ENCODE results near the gene UFD1. TPM values are rescaled to one million over a fixed set of nuclear protein-coding genes. Genes with fewer than 3 reads are reported as not detected.

UFD1 gene
- total RNA-seq, 4 donors from 2014 or later = 22.7 to 56.2 (median 38.2) TPM

GRCh38 chr22:19525666-19526065, 46.7 kb upstream of the UFD1 start:
- no peak for TF ChIP-seq EP300 (IDR thresholded peaks at IDR 0.05)
- ATAC-seq = no peak
- WGBS, 2 donors (ENCODE audit: low coverage in 1 of 2) = 36 to 88% methylated on average over 1 to 3 of the region's 3 CpGs
- Histone ChIP-seq H3K27me3 (peaks cover 81% of the 10 kb centered on the region), H3K4me3 (no peak overlapping the region), H3K27ac (peak overlapping the region in 3 of 4 donors; percentile 71 to 77 (median 72)), H3K4me1 (peaks cover 0 to 22% (median 0%) of the 10 kb centered on the region in 3 donors), H3K36me3 (no peaks in the 10 kb centered on the region), H3K9me3 (no peaks in the 10 kb centered on the region)

DNA sequence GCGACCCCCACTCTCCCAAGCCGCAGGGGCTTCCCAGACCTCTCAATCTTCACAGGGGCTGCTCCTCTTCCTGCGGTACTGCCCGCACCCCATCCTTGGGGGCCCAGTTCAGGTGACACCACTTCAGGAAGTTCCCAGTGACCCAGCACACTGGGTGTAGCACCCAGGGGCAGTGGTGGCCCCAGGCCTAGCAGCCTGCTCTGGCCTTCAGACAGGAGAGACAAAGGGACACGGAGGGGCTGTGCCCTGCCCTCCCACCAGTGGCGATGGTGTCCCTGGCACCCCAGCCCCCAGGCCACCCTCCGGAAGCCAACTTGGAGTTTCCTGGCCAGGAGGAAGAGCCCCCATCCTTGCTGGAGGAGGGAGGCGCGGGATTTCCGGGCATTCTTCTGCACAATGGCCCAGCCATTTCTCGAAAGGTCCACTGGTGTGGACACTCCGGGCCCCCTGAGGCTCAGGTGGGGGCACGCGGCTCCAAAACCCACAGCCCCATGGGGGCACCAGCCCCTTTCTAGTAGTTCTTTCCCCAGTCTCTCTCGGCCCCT, 46.2 kb upstream of the UFD1 start:
- peaks cover 78% of the 10 kb centered on the region for H3K27me3 ChIP-seq
- 80 to 85% methylated on average over 4 of the region's 15 CpGs for WGBS, 2 donors (ENCODE audit: low coverage in 1 of 2)

DNA sequence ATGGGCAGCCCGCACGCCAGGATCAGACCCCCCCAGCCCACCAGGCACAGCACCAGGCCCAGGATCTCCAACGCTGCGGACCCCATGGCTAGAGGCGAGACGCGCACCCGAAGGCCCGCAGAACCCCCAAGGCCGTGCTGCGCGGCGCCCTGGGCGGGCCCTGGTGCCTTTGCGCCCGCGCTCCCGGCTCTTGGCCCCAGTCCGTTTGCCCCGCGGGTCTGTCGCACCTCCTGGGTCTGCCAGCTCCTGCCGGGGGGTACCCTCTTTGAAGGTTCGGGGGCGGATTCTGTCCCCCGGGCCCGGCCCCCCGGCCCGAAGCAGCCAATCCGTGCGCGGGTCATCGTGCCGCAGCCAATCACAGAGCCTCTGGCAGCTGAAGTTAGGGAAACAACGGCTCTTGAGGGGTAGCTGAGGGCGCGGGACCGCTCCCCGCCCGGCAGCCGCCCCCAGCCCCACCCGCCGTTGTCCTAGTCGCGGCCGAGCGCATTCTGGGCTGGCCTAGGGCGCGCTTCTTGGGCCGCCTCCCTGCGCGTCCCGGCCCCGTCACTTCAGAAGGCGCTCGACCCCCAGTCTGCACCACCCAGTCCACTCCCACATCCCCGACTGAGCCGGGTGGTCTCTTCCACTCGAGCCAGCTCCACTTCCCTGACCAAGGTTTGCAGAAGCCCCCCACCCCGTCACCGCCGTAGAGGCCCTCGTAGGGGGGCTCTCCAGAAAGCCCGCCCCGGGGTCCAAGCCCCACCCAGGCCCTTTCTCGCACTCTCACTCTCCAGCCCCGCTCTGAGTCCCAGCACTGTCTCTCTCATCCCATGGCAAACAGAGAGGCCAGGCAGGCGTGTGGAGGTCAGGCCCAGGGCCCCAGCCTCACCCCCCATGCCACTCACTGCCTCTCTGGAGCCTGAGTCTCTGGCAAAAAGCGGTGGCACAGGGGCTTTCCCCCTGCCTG, 45.5 kb upstream of the UFD1 start, which contains the start of gene CLDN5:
TSS of gene CLDN5 (minus strand) at position 241 of the 946 bp plus-strand sequence. CDS start at position 86, 155 bp downstream.
- Histone ChIP-seq H3K27me3 (peaks cover 78% of the 10 kb centered on the region), H3K4me3 (peak within 1 kb of the TSS; percentile 4 to 48), H3K4me1 (peaks cover 0 to 22% (median 0%) of the 10 kb centered on the region in 3 donors), H3K9me3 (no peaks in the 10 kb centered on the region), H3K36me3 (no peaks in the 10 kb centered on the region), H3K27ac (peak within 1 kb of the TSS in 3 of 4 donors; percentile 71 to 77 (median 72))
- ATAC-seq = peak; percentile 76
- TF ChIP-seq POLR2A (IDR thresholded peaks at IDR 0.05) = peak; percentile 22 to 41
- TF ChIP-seq EP300 (IDR thresholded peaks at IDR 0.05) = no peak
- no peak for TF ChIP-seq POLR2AphosphoS5 (IDR thresholded peaks at IDR 0.05)
- WGBS, 2 donors (ENCODE audit: low coverage in 1 of 2) = 3% methylated on average over 13 of the region's 69 CpGs; no CpG with 5 or more reads in 1 of the 2 donors

More for the DNA sequence above, 46.2 kb upstream of the UFD1 start:
- H3K36me3 ChIP-seq = no peaks in the 10 kb centered on the region
- H3K27ac ChIP-seq = peak overlapping the region in 3 of 4 donors; percentile 71 to 77 (median 72)
- no peak for ATAC-seq
- peak overlapping the region in 1 of 2 donors; percentile 48 for H3K4me3 ChIP-seq
- H3K4me1 ChIP-seq = peaks cover 0 to 22% (median 0%) of the 10 kb centered on the region in 3 donors
- TF ChIP-seq EP300 (IDR thresholded peaks at IDR 0.05) (no peak), POLR2AphosphoS5 (IDR thresholded peaks at IDR 0.05) (no peak), POLR2A (IDR thresholded peaks at IDR 0.05) (no peak)
- TF ChIP-seq, protein P1, sequence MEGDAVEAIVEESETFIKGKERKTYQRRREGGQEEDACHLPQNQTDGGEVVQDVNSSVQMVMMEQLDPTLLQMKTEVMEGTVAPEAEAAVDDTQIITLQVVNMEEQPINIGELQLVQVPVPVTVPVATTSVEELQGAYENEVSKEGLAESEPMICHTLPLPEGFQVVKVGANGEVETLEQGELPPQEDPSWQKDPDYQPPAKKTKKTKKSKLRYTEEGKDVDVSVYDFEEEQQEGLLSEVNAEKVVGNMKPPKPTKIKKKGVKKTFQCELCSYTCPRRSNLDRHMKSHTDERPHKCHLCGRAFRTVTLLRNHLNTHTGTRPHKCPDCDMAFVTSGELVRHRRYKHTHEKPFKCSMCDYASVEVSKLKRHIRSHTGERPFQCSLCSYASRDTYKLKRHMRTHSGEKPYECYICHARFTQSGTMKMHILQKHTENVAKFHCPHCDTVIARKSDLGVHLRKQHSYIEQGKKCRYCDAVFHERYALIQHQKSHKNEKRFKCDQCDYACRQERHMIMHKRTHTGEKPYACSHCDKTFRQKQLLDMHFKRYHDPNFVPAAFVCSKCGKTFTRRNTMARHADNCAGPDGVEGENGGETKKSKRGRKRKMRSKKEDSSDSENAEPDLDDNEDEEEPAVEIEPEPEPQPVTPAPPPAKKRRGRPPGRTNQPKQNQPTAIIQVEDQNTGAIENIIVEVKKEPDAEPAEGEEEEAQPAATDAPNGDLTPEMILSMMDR (IDR thresholded peaks at IDR 0.05) = no peak
- H3K9me3 ChIP-seq = no peaks in the 10 kb centered on the region

DNA sequence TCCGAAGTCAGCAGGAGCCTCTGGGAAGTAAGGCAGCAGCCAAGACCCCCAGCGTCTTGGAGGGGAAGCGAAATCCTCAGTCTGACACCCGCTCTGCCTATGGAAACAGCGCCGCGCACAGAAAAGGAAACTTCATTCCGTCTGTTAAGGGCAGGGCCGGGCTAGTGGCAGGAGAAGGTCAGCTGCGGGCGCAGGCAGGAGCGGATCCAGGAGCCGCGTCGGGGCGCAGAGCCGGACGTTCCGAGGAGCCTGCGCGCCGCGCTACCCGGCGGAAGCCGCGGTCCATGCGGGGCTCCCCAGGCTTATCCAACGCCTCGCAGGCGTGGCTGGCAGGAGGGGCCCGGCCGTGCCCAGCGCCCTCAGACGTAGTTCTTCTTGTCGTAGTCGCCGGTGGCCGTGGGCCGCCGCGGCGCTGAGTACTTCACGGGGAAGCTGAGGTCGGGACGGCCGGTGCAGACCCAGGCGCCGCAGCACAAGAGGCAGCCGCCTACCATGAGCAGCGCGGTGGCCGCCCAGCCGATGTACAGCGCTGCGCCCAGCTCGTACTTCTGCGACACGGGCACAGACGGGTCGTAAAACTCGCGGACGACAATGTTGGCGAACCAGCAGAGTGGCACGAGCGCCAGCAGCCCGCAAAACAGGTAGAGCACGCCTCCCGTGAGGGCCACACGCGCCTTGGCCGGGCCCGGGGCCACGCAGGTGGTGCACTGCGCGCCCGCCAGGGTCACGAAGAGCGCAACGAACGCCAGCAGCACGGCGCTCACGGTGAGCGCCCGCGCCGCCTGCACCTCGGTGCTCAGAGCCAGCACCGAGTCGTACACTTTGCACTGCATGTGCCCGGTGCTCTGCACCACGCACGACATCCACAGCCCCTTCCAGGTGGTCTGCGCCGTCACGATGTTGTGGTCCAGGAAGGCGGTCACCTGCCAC, 44.5 kb upstream of the UFD1 start:
- no peak for ATAC-seq
- H3K36me3 ChIP-seq = no peaks in the 10 kb centered on the region
- H3K27ac ChIP-seq = peak overlapping the region in 3 of 4 donors; percentile 68 to 71 (median 70)
- H3K9me3 ChIP-seq = no peaks in the 10 kb centered on the region
- WGBS, 2 donors (ENCODE audit: low coverage in 1 of 2) = no CpG with 5 or more reads among the region's 99 CpGs
- TF ChIP-seq POLR2AphosphoS5 (IDR thresholded peaks at IDR 0.05) = no peak
- TF ChIP-seq, protein P1 (IDR thresholded peaks at IDR 0.05) = peak in 1 of 4 experiments; percentile 3
- peaks cover 71% of the 10 kb centered on the region for H3K27me3 ChIP-seq
- peaks cover 0 to 22% (median 0%) of the 10 kb centered on the region in 3 donors for H3K4me1 ChIP-seq
- peak overlapping the region; percentile 4 to 48 for H3K4me3 ChIP-seq

- no CpG with 5 or more reads among the region's 9 CpGs for WGBS, 2 donors (ENCODE audit: low coverage in 1 of 2)
- TF ChIP-seq POLR2A (IDR thresholded peaks at IDR 0.05) = no peak
- TF ChIP-seq POLR2AphosphoS5 (IDR thresholded peaks at IDR 0.05) = no peak
- TF ChIP-seq, protein P1 (IDR thresholded peaks at IDR 0.05) = no peak
- TF ChIP-seq EP300 (IDR thresholded peaks at IDR 0.05) = no peak
- H3K4me1 ChIP-seq = peaks cover 0 to 22% (median 0%) of the 10 kb centered on the region in 3 donors
- peak overlapping the region; percentile 18 to 48 for H3K4me3 ChIP-seq
- H3K9me3 ChIP-seq = no peaks in the 10 kb centered on the region
- no peaks in the 10 kb centered on the region for H3K36me3 ChIP-seq
- peaks cover 64% of the 10 kb centered on the region for H3K27me3 ChIP-seq
- H3K27ac ChIP-seq = peak overlapping the region in 3 of 4 donors; percentile 68 to 71 (median 70)
- ATAC-seq = no peak
These were observed 43.9 kb upstream of the UFD1 start for GRCh38 chr22:19522881-19523239.
